ENCODE measurements around the gene RAD51B.
"Not testable (repeated sequence)": the region's sequence is repeated elsewhere in the genome, so short reads cannot be mapped to it uniquely, and the experiment has no call there.

Gene RAD51B

GRCh38 chr14:67815573-67816225, 3.9 kb upstream of the RAD51B start:
- no peak for TF ChIP-seq CTCF (IDR thresholded peaks at IDR 0.05; ENCODE audit: low read length, missing control alignments)
- H3K4me3 ChIP-seq (replicated peaks; ENCODE audit: low read depth, low read length) = peak overlapping the region; percentile 89
- DNase-seq (ENCODE audit: low read depth) = peak; percentile 56

- peak within 1 kb of the TSS; percentile 89 for H3K4me3 ChIP-seq (replicated peaks; ENCODE audit: low read depth, low read length)
- no peak for TF ChIP-seq CTCF (IDR thresholded peaks at IDR 0.05; ENCODE audit: low read length, missing control alignments)
- DNase-seq (ENCODE audit: low read depth) = peak; percentile 96
Observed at GRCh38 chr14:67816326-67817002, 3.1 kb upstream of the RAD51B start, which contains the start of gene ZFYVE26. TSS of gene ZFYVE26 (minus strand) at chr14:67816590. CDS start at chr14:67815963, 627 bp downstream.

- no peak for TF ChIP-seq CTCF (IDR thresholded peaks at IDR 0.05; ENCODE audit: low read length, missing control alignments)
- DNase-seq (ENCODE audit: low read depth) = no peak
- no peak overlapping the region for H3K4me3 ChIP-seq (replicated peaks; ENCODE audit: low read depth, low read length)
Observed at GRCh38 chr14:67817750-67818438, 1.7 kb upstream of the RAD51B start.

- not testable (repeated sequence) for DNase-seq (ENCODE audit: low read depth); H3K4me3 ChIP-seq (replicated peaks; ENCODE audit: low read depth, low read length)
Observed at GRCh38 chr14:67818476-67818875, 1.1 kb upstream of the RAD51B start.

GRCh38 chr14:67820428-67820971, 921 bp downstream of the RAD51B start:
- DNase-seq (ENCODE audit: low read depth) = peak; percentile 14
- TF ChIP-seq CTCF (IDR thresholded peaks at IDR 0.05; ENCODE audit: low read length, missing control alignments) = no peak
- H3K4me3 ChIP-seq (replicated peaks; ENCODE audit: low read depth, low read length) = peak overlapping the region; percentile 67

GRCh38 chr14:67821121-67821520, 1.5 kb downstream of the RAD51B start:
- no peak overlapping the region for H3K4me3 ChIP-seq (replicated peaks; ENCODE audit: low read depth, low read length)
- DNase-seq (ENCODE audit: low read depth) = no peak
- TF ChIP-seq CTCF (IDR thresholded peaks at IDR 0.05; ENCODE audit: low read length, missing control alignments) = no peak

GRCh38 chr14:67831113-67831512, 11.5 kb downstream of the RAD51B start:
- DNase-seq (ENCODE audit: low read depth) = no peak
- no peak overlapping the region for H3K4me3 ChIP-seq (replicated peaks; ENCODE audit: low read depth, low read length)
- TF ChIP-seq CTCF (IDR thresholded peaks at IDR 0.05; ENCODE audit: low read length, missing control alignments) = no peak
